HK-2 (cell line): ENCODE measurements around the gene MBP.

ENCODE experiments used
- DNase-seq: peaks from one replicate; pipeline ENCODE4 v3.0.0-alpha.2; 2018; ENCODE audit not compliant: unreplicated experiment

MBP gene

DNA sequence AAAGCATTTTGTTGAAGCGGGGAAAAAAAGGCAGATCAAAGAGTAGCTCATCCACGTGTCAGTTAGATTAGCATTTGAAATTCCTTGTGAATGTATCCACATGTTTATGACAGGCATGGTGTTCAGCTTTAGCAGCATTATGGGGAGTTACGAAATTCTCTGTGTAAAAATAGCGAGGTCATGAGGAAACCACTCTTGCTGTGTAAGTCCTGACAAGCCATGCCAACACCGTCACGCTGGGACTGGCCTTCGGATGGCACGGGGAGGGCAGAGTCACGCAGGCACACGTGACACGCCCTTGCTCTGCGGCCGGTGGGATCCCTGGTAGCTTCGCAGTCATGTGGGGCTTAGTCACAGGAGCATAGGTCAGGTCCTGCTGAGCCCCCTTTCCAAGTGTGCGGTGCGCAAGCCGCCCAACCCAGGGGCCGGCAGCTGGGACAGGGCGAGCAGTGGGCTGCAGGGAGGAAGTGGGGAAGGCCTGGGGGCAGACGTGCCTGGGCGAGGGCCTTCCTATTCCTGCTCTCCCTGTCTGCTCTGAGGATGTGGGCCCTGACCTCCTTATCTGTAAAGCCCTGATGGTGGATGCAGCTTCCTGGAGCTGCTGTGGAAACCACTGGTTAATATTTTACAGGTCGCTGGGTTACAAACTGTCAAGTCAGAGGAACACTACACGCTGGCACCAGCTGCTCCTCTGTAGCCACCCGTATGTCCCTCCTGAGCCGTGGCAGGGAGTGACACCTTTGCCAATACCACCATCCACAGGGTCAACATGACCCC is 18.0 kb downstream of the MBP start:
- DNase-seq, result peak; percentile 80

- DNase-seq, result no peak
These were observed 18.5 kb downstream of the MBP start for GRCh38 chr18:77114152-77114414.

DNA sequence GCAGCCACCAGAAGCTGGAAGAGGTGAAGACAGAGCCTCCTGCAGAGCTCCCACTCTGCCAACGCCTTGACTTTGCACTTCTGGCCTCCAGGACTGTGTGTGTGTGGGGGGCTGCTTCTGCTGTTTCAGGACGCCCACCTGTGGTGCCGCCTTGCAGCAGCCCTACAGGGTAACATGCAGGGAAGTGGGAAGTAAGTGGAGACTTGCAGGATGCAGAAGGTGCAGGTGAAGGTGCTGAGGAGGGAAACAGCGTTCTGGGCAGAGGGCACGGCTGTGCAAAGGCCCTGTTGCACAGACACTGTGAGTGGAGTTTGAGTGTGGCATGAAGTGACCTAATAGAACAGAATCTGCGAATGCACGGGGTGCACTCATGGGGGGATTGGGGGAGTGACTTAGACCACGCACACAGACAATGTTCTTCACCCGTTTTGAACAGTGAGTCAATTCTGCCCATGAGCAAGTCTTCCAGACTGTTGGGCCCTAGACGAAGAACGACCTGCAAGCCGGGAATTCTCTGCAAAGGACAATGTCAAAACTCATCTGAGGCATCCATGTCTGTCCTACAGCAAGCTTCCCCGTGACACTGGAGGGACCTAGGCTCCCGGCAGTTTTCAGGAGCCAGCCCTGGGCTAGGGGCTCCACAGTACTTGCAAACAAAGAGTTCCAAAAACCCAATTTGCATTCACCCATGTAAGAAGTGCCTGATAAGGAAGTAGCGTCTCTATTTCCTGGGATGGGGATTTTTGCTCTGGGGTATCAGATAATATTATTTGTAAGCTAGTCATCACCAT is 19.0 kb downstream of the MBP start:
- no peak for DNase-seq

GRCh38 chr18:77112747-77113092 is 19.9 kb downstream of the MBP start:
- no peak for DNase-seq

GRCh38 chr18:77111951-77112746 is 20.4 kb downstream of the MBP start:
- DNase-seq, result no peak

GRCh38 chr18:77111449-77111848 is 21.1 kb downstream of the MBP start:
- no peak for DNase-seq

- DNase-seq, result no peak
These were observed 21.6 kb downstream of the MBP start for GRCh38 chr18:77110936-77111335.

GRCh38 chr18:77110400-77110799 is 22.2 kb downstream of the MBP start:
- no peak for DNase-seq

- DNase-seq, result no peak
These were observed 22.9 kb downstream of the MBP start for GRCh38 chr18:77109648-77110019.

- no peak for DNase-seq
These were observed 23.5 kb downstream of the MBP start for GRCh38 chr18:77108821-77109647.

DNA sequence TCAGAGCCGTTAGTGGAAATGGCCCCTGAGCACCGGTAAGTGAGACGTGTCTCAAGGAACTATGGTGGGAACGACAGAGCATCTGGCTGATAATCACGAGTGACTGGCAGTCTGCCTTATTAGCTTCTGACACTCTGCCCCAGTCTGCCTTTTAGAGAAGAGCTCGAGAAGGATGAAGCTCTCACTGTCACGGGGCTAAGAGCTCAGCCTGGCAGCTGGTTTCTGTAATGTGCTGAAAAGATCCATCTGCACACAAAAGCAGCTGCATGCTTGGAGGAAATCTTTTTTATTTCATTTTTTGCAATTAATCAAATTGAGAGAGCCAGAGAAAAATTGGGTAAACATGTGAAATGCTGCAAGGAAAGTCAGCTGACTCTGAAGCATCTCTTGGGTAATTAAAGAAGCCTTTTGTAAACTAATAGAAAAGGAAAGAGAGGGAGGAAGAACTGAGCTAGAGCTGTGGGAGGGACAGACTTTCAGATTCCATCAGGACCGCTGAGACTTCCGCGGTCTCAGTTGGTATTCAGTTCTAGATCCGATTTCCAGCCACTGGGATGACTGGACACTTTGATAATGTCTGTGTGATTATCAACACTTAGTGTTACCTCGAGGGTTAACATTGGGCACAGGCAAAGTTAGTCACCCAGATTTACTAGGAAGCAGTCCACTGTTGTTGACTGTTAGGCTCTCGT is 24.4 kb downstream of the MBP start:
- no peak for DNase-seq

DNA sequence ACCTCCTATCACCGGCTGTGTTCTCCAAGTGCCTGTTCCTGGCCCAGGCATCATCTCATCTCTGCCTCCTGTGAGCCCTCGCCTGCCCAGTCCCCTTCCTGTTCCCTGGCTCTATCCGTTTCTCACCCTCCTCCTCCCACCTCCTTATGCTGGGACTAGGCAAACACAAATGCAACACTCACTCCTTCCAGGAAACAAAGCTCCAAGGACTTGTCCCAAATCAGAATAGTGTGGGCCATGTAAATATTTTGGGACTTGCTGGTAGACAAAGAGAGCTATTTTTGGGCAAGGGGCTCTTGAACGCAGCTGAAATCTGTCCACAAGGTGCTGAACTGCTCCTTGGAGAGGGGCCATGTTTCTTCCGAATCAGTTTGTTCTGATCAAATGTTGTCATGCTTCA is 25.3 kb downstream of the MBP start:
- no peak for DNase-seq

DNA sequence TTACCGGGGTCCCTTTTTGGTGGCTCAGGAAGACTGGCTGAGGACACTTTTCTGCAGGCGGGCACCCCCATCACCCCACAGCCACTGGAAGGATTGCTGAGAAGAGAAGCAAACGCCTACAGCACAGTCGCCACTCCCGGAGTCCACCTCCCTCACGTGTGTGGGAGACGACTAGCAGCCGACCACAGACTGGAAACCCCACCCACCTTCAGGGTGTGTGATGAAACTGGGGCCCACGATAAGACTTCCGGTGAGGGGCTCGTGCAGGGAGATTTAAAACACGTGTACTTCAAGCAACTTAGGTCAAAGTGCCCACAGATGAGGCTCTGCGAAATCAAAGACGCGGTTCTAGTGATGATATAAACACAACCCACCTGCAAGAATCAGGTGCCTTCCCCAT is 26.3 kb downstream of the MBP start:
- no peak for DNase-seq

DNA sequence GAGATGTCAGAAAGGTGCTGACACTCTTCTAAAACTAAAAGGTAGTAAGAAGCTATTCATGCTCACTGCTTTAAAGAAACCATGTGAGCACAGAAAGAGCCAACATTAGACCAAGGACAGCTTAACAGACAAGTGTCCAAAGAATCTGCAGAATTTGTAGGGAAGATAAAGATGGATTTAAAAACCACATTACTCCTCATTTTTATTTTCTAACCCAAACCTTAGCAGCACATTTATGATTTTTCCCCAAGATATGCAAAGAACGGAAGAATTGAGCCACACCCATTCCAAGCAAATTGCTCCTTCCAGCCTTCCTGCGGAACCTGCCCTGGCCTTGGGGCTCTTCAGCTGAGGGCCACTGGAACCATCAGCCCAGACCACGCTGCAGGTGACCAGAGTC is 26.9 kb downstream of the MBP start:
- DNase-seq, result no peak

GRCh38 chr18:77105028-77105427 is 27.6 kb downstream of the MBP start:
- DNase-seq, result no peak

- DNase-seq, result no peak
These were observed 28.5 kb downstream of the MBP start for GRCh38 chr18:77103991-77104531.

GRCh38 chr18:77103187-77103850 is 29.3 kb downstream of the MBP start:
- no peak for DNase-seq

GRCh38 chr18:77102259-77103040 is 30.1 kb downstream of the MBP start:
- no peak for DNase-seq

GRCh38 chr18:77101410-77102258 is 30.9 kb downstream of the MBP start:
- peak; percentile 73 for DNase-seq
